ENCODE data around the gene RERE.

RERE gene

GRCh38 chr1:8435569-8436071 lies 381.8 kb downstream of the RERE start:
- DNase-seq, result no peak

DNA sequence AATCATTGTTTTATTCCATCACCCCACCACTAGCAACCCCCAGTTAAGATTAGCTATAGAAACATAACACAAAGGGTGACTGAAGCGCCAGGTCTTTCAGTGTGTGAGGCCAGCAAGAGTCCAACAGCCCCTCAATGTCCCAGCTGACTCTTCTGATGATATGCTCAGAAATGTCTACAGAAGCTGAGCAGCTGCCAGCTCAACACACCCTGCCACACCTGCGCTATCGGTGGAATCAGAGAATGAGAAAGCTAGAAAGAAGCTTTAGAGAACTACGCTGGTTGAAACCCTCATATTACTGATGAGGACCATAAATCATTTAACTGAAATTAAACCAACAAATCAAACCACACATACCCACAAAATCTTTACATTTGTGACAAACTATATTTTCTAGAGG lies 383.3 kb downstream of the RERE start:
- no peak for DNase-seq

- DNase-seq, result no peak
These were observed 385.7 kb downstream of the RERE start for GRCh38 chr1:8431784-8432183.

GRCh38 chr1:8431019-8431418 lies 386.4 kb downstream of the RERE start:
- DNase-seq, result peak; percentile 72

- no peak for DNase-seq
These were observed 387.0 kb downstream of the RERE start for GRCh38 chr1:8430476-8430875.

GRCh38 chr1:8429549-8430110 lies 387.8 kb downstream of the RERE start:
- no peak for DNase-seq

DNA sequence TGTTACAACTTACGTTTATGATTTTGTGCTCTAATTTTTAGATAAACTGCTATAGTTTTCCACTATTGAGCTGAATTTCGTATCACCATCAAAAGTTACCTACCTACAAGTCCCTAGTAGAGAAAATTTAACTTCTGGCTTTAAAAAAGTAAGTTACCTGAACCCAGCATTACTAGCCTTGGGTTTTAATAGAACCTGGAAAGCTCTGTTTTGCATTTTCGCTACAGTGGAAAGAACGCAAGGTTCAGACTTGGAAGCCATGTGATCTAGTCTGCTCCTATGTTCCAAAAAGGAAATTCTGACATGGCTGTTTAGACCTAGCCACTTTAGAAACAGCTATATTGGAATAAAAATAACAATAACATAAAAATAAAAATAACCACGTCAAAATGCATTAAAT lies 389.0 kb downstream of the RERE start:
- DNase-seq, result no peak

DNA sequence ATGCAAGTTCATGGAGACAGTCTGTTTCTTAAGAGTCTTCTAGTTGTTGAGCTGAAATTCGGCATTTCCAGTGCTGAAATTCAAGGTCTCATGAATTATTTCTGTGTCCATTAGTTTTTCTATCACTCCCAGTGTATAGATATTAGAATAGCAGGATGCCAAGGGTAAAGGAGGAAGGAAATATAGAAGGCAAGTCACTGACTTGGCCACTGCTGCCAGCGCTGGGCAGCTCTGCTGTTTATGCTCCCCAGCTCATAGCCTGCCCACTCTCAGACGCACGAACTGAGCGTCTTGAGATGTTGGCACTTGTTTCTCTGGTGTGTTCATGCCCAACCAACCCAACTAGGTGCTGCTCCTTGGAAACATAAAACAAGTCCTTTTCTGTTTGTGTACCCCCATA lies 389.5 kb downstream of the RERE start:
- no peak for DNase-seq

GRCh38 chr1:8427493-8427892 lies 389.9 kb downstream of the RERE start:
- DNase-seq, result no peak

GRCh38 chr1:8426996-8427395 lies 390.4 kb downstream of the RERE start:
- no peak for DNase-seq

GRCh38 chr1:8425781-8426161 lies 391.7 kb downstream of the RERE start:
- DNase-seq, result no peak

DNA sequence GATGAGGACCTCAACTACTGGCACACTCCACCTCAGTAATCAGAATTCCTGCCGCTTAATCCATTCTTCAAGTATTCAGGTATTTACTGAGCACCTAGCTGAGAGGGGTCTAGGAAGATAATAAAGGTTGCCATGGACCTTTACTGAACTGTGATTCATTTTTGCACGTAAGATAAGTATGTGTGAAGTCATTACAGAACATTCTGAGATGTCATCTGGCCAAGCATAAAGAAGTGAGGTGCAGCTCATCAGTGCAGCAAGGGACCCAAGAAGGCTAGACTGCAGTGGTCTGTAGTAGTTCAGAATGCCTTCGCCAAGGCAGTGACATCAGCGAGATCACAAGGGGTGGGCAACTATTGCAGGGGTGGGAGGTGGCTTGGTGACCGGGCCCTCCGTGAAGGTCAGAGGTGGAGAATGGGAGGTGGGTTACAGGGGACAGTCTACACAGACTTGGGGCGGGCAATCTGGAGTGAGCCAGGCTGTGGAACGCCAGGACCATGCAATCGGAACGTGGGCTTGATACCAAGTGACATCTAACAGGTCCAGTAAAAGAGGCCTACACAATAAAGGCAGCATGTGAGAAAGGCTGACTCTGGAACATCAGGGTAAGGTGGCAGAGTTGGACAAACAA lies 392.2 kb downstream of the RERE start:
- DNase-seq, result no peak

DNA sequence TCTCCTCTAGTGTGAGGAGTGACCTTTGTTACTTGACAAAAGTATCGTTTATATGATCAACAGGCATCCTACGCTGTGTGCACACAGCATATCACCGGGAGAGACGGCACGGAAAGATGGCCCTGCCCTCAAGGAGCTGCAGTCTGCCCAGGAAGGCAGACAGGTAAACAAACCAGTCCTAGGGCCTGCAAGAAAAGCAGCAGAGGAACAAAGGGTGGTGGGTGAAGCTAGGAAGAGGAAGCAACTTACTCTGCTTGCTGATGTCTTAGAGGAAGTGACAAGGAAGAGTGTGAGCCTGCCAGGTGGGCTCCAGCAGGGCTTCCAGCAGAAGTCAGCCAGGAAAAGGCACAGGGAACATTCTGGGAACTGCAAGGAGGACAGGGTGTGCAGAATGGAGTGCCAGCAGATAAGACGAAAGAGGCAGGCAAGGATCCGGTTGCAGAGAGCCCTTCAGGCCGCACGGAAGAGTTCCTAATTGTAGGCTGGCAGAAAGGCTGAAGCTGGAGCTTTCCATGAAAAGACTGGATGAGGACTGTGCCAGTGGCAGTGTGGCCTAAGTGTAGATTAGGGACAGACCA lies 392.8 kb downstream of the RERE start:
- peak; percentile 81 for DNase-seq

GRCh38 chr1:8423692-8424538 lies 393.5 kb downstream of the RERE start:
- peak; percentile 85 for DNase-seq

GRCh38 chr1:8423269-8423691 lies 394.2 kb downstream of the RERE start:
- peak; percentile 80 for DNase-seq

GRCh38 chr1:8422510-8423268 lies 394.8 kb downstream of the RERE start:
- DNase-seq, result peak; percentile 69

DNA sequence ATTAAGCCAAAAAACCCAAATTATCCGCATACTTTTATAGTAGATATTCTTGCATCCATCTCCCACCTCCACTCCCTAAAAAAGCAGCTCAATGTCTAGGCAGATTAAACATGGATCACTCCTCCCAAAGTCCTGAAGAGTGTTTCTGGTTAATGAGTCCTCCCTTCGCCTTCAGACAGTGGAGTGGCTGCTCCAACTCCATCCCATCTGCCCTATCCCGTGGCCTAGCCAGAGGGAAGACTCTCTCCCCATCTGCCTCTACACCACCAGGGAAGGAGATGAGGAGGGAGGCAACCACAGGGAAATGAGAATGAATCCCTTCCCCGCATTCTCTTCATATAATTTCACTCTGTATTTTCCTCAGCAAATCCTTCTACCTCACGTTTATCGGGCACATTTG lies 395.7 kb downstream of the RERE start:
- DNase-seq, result no peak

- DNase-seq, result no peak
These were observed 397.1 kb downstream of the RERE start for GRCh38 chr1:8420318-8420717.

GRCh38 chr1:8419861-8420260 lies 397.6 kb downstream of the RERE start:
- no peak for DNase-seq

GRCh38 chr1:8419172-8419571 lies 398.3 kb downstream of the RERE start:
- DNase-seq, result no peak

DNA sequence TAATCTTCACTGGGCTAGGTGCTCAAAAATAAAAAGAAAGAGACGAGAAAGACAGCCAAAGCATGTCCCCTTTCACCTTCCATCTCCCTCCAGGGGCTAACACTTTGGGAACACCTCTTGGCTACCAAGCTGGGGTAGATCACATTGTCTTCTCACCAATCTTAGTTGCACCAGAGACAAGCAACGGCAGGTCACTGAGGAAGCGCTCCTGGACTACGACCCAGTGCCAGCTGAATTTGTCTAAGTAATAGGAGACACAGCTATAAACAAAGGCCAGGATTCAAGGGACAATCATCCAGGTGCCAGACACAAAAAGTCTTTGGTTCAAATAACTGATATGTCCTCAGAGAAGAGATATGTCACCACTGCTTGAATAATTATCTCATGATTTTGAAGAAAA lies 399.1 kb downstream of the RERE start:
- no peak for DNase-seq

DNA sequence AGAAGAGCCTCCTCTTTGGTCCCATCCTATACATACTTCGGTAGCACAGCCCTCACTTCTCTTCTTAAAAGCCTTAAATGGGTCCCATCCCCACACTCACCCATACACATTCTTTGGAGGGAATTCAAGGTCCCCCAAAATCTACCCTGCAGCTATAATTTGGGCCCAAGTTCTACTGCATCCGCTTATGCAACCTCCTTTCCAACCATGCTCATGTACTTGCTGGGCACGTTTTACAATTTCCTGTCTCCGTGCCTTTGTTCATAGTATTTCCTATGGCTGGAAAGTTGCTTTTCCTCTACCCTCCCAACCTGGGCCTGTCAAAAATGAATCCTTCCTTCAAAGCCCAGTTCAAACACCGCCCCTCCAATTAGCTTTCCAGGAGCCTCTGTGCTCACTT lies 399.8 kb downstream of the RERE start:
- DNase-seq, result no peak

DNA sequence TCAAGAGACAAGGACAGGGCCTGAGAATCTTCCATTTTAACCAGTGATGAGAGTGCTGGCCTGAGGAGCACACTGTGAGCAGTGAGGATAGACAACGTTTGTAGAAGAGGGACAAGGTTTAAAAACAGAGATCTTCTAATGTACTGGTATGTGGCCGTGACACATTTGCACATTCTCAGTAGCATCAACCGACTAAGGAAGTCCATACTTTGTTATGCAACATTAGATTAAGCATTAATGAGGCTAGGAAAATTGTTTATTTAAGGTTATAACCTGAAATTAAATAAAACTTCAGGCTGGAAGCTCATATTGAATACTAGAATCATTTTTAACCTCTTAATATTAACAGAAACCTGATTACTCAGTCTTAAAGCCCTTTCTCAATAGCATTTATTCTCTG lies 400.6 kb downstream of the RERE start:
- DNase-seq, result no peak

All from activated effector memory CD4-positive, alpha-beta T cell treated with anti-CD3 and anti-CD28 coated beads, Interleukin-2, amount 50 U/mL, for 16 hours (primary cell).